ENCODE measurements around the gene SLC38A10. TPM values are rescaled to one million over a fixed set of nuclear protein-coding genes. Genes with fewer than 3 reads are reported as not detected.

SLC38A10 gene
- total RNA-seq, 4 donors from 2014 or later, result 24.5 to 56.5 (median 28.8) TPM

- H3K4me3 ChIP-seq, result no peak overlapping the region
- DNase-seq, result no peak
- H3K36me3 ChIP-seq, result no peaks in the 10 kb centered on the region
- in situ Hi-C loops (cut with MboI; ENCODE audit: low sequenced_read_pairs in 4 of 4) (no loop called here), intact Hi-C loops (cut with DNase I; ENCODE audit: low total_unique reads) (no loop called here)
- no peaks in the 10 kb centered on the region for H3K27me3 ChIP-seq
- ATAC-seq, result no peak
- no peaks in the 10 kb centered on the region for H3K9me3 ChIP-seq
- no peak overlapping the region for H3K27ac ChIP-seq
- H3K4me1 ChIP-seq, result no peaks in the 10 kb centered on the region
- TF ChIP-seq, protein P1, sequence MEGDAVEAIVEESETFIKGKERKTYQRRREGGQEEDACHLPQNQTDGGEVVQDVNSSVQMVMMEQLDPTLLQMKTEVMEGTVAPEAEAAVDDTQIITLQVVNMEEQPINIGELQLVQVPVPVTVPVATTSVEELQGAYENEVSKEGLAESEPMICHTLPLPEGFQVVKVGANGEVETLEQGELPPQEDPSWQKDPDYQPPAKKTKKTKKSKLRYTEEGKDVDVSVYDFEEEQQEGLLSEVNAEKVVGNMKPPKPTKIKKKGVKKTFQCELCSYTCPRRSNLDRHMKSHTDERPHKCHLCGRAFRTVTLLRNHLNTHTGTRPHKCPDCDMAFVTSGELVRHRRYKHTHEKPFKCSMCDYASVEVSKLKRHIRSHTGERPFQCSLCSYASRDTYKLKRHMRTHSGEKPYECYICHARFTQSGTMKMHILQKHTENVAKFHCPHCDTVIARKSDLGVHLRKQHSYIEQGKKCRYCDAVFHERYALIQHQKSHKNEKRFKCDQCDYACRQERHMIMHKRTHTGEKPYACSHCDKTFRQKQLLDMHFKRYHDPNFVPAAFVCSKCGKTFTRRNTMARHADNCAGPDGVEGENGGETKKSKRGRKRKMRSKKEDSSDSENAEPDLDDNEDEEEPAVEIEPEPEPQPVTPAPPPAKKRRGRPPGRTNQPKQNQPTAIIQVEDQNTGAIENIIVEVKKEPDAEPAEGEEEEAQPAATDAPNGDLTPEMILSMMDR (IDR thresholded peaks at IDR 0.05 in 4 of 5, conservative IDR thresholded peaks at IDR 0.05 in 1 of 5), result no peak
- no peak for TF ChIP-seq POLR2A (IDR thresholded peaks at IDR 0.05)
Measured at GRCh38 chr17:81200201-81200600, 94.9 kb downstream of the SLC38A10 start.

- no peaks in the 10 kb centered on the region for H3K9me3 ChIP-seq
- TF ChIP-seq, protein P1 (IDR thresholded peaks at IDR 0.05 in 4 of 5, conservative IDR thresholded peaks at IDR 0.05 in 1 of 5), result no peak
- TF ChIP-seq POLR2A (IDR thresholded peaks at IDR 0.05), result no peak
- intact Hi-C loops (cut with DNase I; ENCODE audit: low total_unique reads) (no loop called here), in situ Hi-C loops (cut with MboI; ENCODE audit: low sequenced_read_pairs in 4 of 4) (no loop called here)
- no peak overlapping the region for H3K27ac ChIP-seq
- no peak for ATAC-seq
- no peaks in the 10 kb centered on the region for H3K36me3 ChIP-seq
- H3K4me1 ChIP-seq, result no peaks in the 10 kb centered on the region
- no peaks in the 10 kb centered on the region for H3K27me3 ChIP-seq
- H3K4me3 ChIP-seq, result no peak overlapping the region
- DNase-seq, result no peak
Measured at GRCh38 chr17:81199482-81199830, 95.7 kb downstream of the SLC38A10 start.

GRCh38 chr17:81198826-81199481 is 96.2 kb downstream of the SLC38A10 start:
- intact Hi-C loops (cut with DNase I; ENCODE audit: low total_unique reads), result no loop called here
- H3K4me1 ChIP-seq, result no peaks in the 10 kb centered on the region
- H3K36me3 ChIP-seq, result no peaks in the 10 kb centered on the region

GRCh38 chr17:81197831-81198490 is 97.1 kb downstream of the SLC38A10 start:
- ATAC-seq, result no peak
- DNase-seq, result no peak
- TF ChIP-seq POLR2A (IDR thresholded peaks at IDR 0.05), result no peak
- TF ChIP-seq, protein P1 (IDR thresholded peaks at IDR 0.05 in 4 of 5, conservative IDR thresholded peaks at IDR 0.05 in 1 of 5), result no peak
- H3K4me1 ChIP-seq, result no peaks in the 10 kb centered on the region
- intact Hi-C loops (cut with DNase I; ENCODE audit: low total_unique reads), result no loop called here
- no peaks in the 10 kb centered on the region for H3K27me3 ChIP-seq
- no peaks in the 10 kb centered on the region for H3K36me3 ChIP-seq
- no peaks in the 10 kb centered on the region for H3K9me3 ChIP-seq
- H3K27ac ChIP-seq, result peak overlapping the region in 1 of 4 donors; percentile 43
- no peak overlapping the region for H3K4me3 ChIP-seq
- in situ Hi-C loops (cut with MboI; ENCODE audit: low sequenced_read_pairs in 4 of 4), result no loop called here

More at GRCh38 chr17:81198826-81199481, 96.2 kb downstream of the SLC38A10 start:
- no peak for DNase-seq
- Histone ChIP-seq H3K27ac (no peak overlapping the region), H3K27me3 (no peaks in the 10 kb centered on the region), H3K4me3 (no peak overlapping the region), H3K9me3 (no peaks in the 10 kb centered on the region)
- in situ Hi-C loops (cut with MboI; ENCODE audit: low sequenced_read_pairs in 4 of 4), result no loop called here
- TF ChIP-seq, protein P1 (IDR thresholded peaks at IDR 0.05 in 4 of 5, conservative IDR thresholded peaks at IDR 0.05 in 1 of 5), result no peak
- TF ChIP-seq POLR2A (IDR thresholded peaks at IDR 0.05), result no peak
- ATAC-seq, result no peak
